ENCODE results near the gene DGUOK. TPM values are rescaled to one million over a fixed set of nuclear protein-coding genes. Genes with fewer than 3 reads are reported as not detected.

DGUOK gene
- total RNA-seq, 1 experiment from 2014 or later = 78.7 TPM

DNA sequence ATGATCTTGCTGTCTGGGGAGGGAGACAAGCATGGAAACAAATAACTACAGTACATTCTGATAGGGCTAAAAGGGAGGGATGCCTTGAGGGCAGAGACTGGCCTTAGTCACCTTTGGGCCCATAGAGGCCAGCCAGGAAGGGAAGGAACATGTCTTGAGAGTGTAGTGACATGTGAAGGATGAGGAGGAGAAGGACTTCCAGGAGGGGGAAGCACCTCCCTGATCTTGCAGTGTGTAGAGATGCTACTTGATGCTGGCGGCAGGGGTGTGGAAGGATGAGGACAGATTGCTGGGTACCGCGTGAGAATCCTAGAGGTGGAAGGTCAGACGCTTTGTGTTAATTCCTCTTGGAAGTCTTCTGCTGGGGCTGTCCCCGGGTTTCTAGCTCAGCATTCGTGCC is 71.1 kb downstream of the DGUOK start:
- peaks cover 28% of the 10 kb centered on the region for H3K4me1 ChIP-seq (replicated peaks; ENCODE audit: insufficient read depth)
- H3K4me2 ChIP-seq = no peak overlapping the region
- no TSS peak for BruUV-seq (replicated peaks)
- H3K4me3 ChIP-seq = no peak overlapping the region
- POLR2A ChIA-PET (ENCODE audit: unreplicated experiment) = no interaction called here
- H4K20me1 ChIP-seq (ENCODE audit: insufficient read depth) = peaks cover 56% of the 10 kb centered on the region
- peaks cover 91% of the 10 kb centered on the region for H3K79me2 ChIP-seq (ENCODE audit: low read depth)
- no peaks in the 10 kb centered on the region for H3K36me3 ChIP-seq (ENCODE audit: low read depth)
- H3K9me3 ChIP-seq (ENCODE audit: insufficient read depth, low read depth) = no peaks in the 10 kb centered on the region
- DNase-seq = no peak
- CTCF ChIA-PET = no interaction called here
- no peak for TF ChIP-seq EZH2 (IDR thresholded peaks at IDR 0.05; ENCODE audit: low read depth)
- TF ChIP-seq CTCF (conservative IDR thresholded peaks at IDR 0.05) = no peak
- no peak overlapping the region for H3K27ac ChIP-seq
- intact Hi-C loops (cut with micrococcal nuclease; ENCODE audit: unreplicated experiment) = no loop called here
- H3K27me3 ChIP-seq (ENCODE audit: insufficient read depth, low read depth) = no peaks in the 10 kb centered on the region
- H2AFZ ChIP-seq = no peak overlapping the region
- peaks cover 6% of the 10 kb centered on the region; the same call in 1 of the 2 replicates for H3F3A ChIP-seq (ENCODE audit: insufficient read depth, low read depth)
- no peaks in the 10 kb centered on the region for H3K9me2 ChIP-seq (ENCODE audit: insufficient read depth)

- Histone ChIP-seq H4K20me1 (ENCODE audit: insufficient read depth) (peaks cover 56% of the 10 kb centered on the region), H3K4me3 (no peak overlapping the region), H3K79me2 (ENCODE audit: low read depth) (peaks cover 89% of the 10 kb centered on the region), H3K4me2 (no peak overlapping the region), H3K9me2 (ENCODE audit: insufficient read depth) (no peaks in the 10 kb centered on the region), H3K27me3 (ENCODE audit: insufficient read depth, low read depth) (no peaks in the 10 kb centered on the region), H2AFZ (no peak overlapping the region), H3K36me3 (ENCODE audit: low read depth) (no peaks in the 10 kb centered on the region), H3F3A (ENCODE audit: insufficient read depth, low read depth) (peaks cover 6% of the 10 kb centered on the region; the same call in 1 of the 2 replicates), H3K4me1 (replicated peaks; ENCODE audit: insufficient read depth) (peaks cover 22% of the 10 kb centered on the region), H3K9me3 (ENCODE audit: insufficient read depth, low read depth) (no peaks in the 10 kb centered on the region), H3K27ac (no peak overlapping the region)
- no peak for TF ChIP-seq CTCF (conservative IDR thresholded peaks at IDR 0.05)
- BruUV-seq (replicated peaks) = no TSS peak
- ChIA-PET CTCF (no interaction called here), POLR2A (ENCODE audit: unreplicated experiment) (interaction anchor here (0.9 kb wide), 1 partner anchor 255 kb away, joined by 7 read pairs; no protein-coding TSS in a partner anchor)
- DNase-seq = no peak
- intact Hi-C loops (cut with micrococcal nuclease; ENCODE audit: unreplicated experiment) = no loop called here
Observed at GRCh38 chr2:73998451-73998850, 71.8 kb downstream of the DGUOK start.

GRCh38 chr2:73998933-73999332 is 72.3 kb downstream of the DGUOK start:
- peaks cover 17% of the 10 kb centered on the region for H3K4me1 ChIP-seq (replicated peaks; ENCODE audit: insufficient read depth)
- peaks cover 56% of the 10 kb centered on the region for H4K20me1 ChIP-seq (ENCODE audit: insufficient read depth)
- POLR2A ChIA-PET (ENCODE audit: unreplicated experiment) = interaction anchor here (0.9 kb wide), 1 partner anchor 254 kb away, joined by 7 read pairs; no protein-coding TSS in a partner anchor
- peaks cover 6% of the 10 kb centered on the region; the same call in 1 of the 2 replicates for H3F3A ChIP-seq (ENCODE audit: insufficient read depth, low read depth)
- BruUV-seq (replicated peaks) = no TSS peak
- no peak for DNase-seq
- no peaks in the 10 kb centered on the region for H3K9me2 ChIP-seq (ENCODE audit: insufficient read depth)
- no peaks in the 10 kb centered on the region for H3K27me3 ChIP-seq (ENCODE audit: insufficient read depth, low read depth)
- H3K9me3 ChIP-seq (ENCODE audit: insufficient read depth, low read depth) = no peaks in the 10 kb centered on the region
- no peak overlapping the region for H3K4me3 ChIP-seq
- no peak overlapping the region for H2AFZ ChIP-seq
- intact Hi-C loops (cut with micrococcal nuclease; ENCODE audit: unreplicated experiment) = no loop called here
- H3K4me2 ChIP-seq = no peak overlapping the region
- CTCF ChIA-PET = no interaction called here
- peaks cover 84% of the 10 kb centered on the region for H3K79me2 ChIP-seq (ENCODE audit: low read depth)
- no peak overlapping the region for H3K27ac ChIP-seq
- no peaks in the 10 kb centered on the region for H3K36me3 ChIP-seq (ENCODE audit: low read depth)
- TF ChIP-seq EZH2 (IDR thresholded peaks at IDR 0.05; ENCODE audit: low read depth) (no peak), CTCF (conservative IDR thresholded peaks at IDR 0.05) (no peak)

Measured in PC-9 (cell line).